HepG2 (cell line): ENCODE measurements around the gene TMEM184B. TPM values are rescaled to one million over a fixed set of nuclear protein-coding genes. Genes with fewer than 3 reads are reported as not detected.

Source experiments
- ATAC-seq: fragments of 200-7000 bp; cut with Tn5 transposase; 3 replicates; pipeline ENCODE4 v1.9.1; 2020; ENCODE audit warnings: mild to moderate bottlenecking, moderate library complexity
- BruUV-seq: library from RNA; stranded (reverse); fragments of 400-500 nt; replicated peaks from 2 replicates; lab custom pipeline; 2021; lab: Mats Ljungman, UMichigan
- CTCF ChIA-PET: fragments of 300-600 bp; formaldehyde crosslinking; extraction: SDS; loops from one replicate; lab custom pipeline; 2021; ENCODE audit warnings: low total read pairs, inconsistent platforms, low intra/inter-chr PET ratio; lab: Yijun Ruan, JAX
- POLR2A ChIA-PET: fragments of 350-600 bp; sonication (Branson Sonifier 250); formaldehyde crosslinking; loops from one replicate; lab custom pipeline; 2020; ENCODE audit warnings: antibody characterized with exemption, inconsistent platforms; lab: Yijun Ruan, JAX
- DNase-seq: peaks from one replicate; pipeline ENCODE4 v3.0.0-alpha.2; 2015; ENCODE audit warnings: low spot score
- FAIRE-seq: peaks from 3 replicates; lab custom pipeline; 2011; peaks lifted over from hg19 to GRCh38; lab: Jason Lieb, UNC
- H2AFZ ChIP-seq: one replicate; pipeline ENCODE4 v1.6.1; 2011; ENCODE audit warnings: low read length, inconsistent platforms
- H3K27ac ChIP-seq: fragments of 300-600 bp; 3 replicates; pipeline ENCODE4 v1.8.0; 2011; ENCODE audit warnings: mixed run types, mild to moderate bottlenecking, mixed read lengths, low read length, inconsistent platforms; ENCODE audit not compliant: insufficient read depth; ENCODE audit errors: extremely low read length
- H3K27me3 ChIP-seq, 2 experiments: fragments of 200-600 bp in 1 of 2; 2 replicates in 1 of 2; 3 replicates in 1 of 2; pipeline versions ENCODE4 v1.6.0 to v1.8.0; 2011; ENCODE audit warnings: low read length in 2 of 2, mild to moderate bottlenecking in 2 of 2, moderate library complexity in 2 of 2, inconsistent platforms in 1 of 2; ENCODE audit not compliant: insufficient read depth in 2 of 2, control insufficient read depth in 1 of 2
- H3K36me3 ChIP-seq, 2 experiments: fragments of 200-600 bp in 1 of 2; replicated peaks in 1 of 2; 2 replicates in 1 of 2; 3 replicates in 1 of 2; pipeline versions ENCODE4 v1.5.1 to v1.8.0; 2011; ENCODE audit warnings: low read length in 2 of 2, inconsistent platforms in 1 of 2; ENCODE audit not compliant: insufficient read depth in 2 of 2, control insufficient read depth in 1 of 2
- H3K4me1 ChIP-seq: 2 replicates; pipeline ENCODE4 v1.5.1; 2012; ENCODE audit warnings: low read length, inconsistent platforms; ENCODE audit not compliant: insufficient read depth
- H3K4me2 ChIP-seq: 2 replicates; pipeline ENCODE4 v1.6.0; 2011; ENCODE audit warnings: low read depth, low read length, inconsistent platforms
- H3K4me3 ChIP-seq, 3 experiments: fragments of 200-600 bp in 1 of 3; sonication (generic), shearing (Covaris generic) in 1 of 3; replicated peaks in 1 of 3; 2 replicates each; pipeline ENCODE4 v1.5.1; 2011 to 2016; ENCODE audit warnings: low read length in 3 of 3, inconsistent platforms in 2 of 3, low read depth in 2 of 3, mild to moderate bottlenecking in 2 of 3, control low read depth in 1 of 3, mixed read lengths in 1 of 3; ENCODE audit not compliant: insufficient read depth in 1 of 3
- H3K79me2 ChIP-seq: one replicate; pipeline ENCODE4 v1.6.1; 2011; ENCODE audit warnings: low read length, inconsistent platforms; ENCODE audit not compliant: insufficient read depth
- H3K9ac ChIP-seq: 2 replicates; pipeline ENCODE4 v1.6.0; 2011; ENCODE audit warnings: mild to moderate bottlenecking, low read depth, low read length, inconsistent platforms; ENCODE audit not compliant: insufficient read depth
- H3K9me3 ChIP-seq: 2 replicates; pipeline ENCODE4 v1.5.1; 2012; ENCODE audit warnings: mild to moderate bottlenecking, low read length
- H4K20me1 ChIP-seq: 2 replicates; pipeline ENCODE4 v1.6.0; 2011; ENCODE audit warnings: inconsistent platforms, mild to moderate bottlenecking, low read length, moderate library complexity; ENCODE audit not compliant: insufficient read depth
- ARID2 ChIP-seq: sonication (generic); formaldehyde crosslinking; IDR thresholded peaks from 2 replicates; pipeline ENCODE4 v1.8.1; 2022; ENCODE audit warnings: mild to moderate bottlenecking, missing genetic modification reagents, borderline replicate concordance
- FOXO1 ChIP-seq: sonication (generic); formaldehyde crosslinking; IDR thresholded peaks from 2 replicates; pipeline ENCODE4 v1.4.0; 2020; ENCODE audit warnings: missing genetic modification reagents
- HOXA7 ChIP-seq: sonication (generic); formaldehyde crosslinking; IDR thresholded peaks from 2 replicates; pipeline ENCODE4 v1.8.1; 2022; ENCODE audit warnings: mild to moderate bottlenecking, missing genetic modification reagents, moderate library complexity
- ISX ChIP-seq: sonication (generic); formaldehyde crosslinking; conservative IDR thresholded peaks from 2 replicates; pipeline ENCODE4 v1.5.0; 2020; ENCODE audit warnings: missing genetic modification reagents
- SIX1 ChIP-seq: sonication (generic); formaldehyde crosslinking; IDR thresholded peaks from 2 replicates; pipeline ENCODE4 v1.4.0; 2020; ENCODE audit warnings: missing genetic modification reagents, borderline replicate concordance
- SP1 ChIP-seq, 2 experiments: fragments of 450-650 bp in 1 of 2; sonication (generic) in 1 of 2; formaldehyde crosslinking in 1 of 2; IDR thresholded peaks; 2 replicates each; pipeline versions ENCODE4 v1.4.0 to v1.6.1; 2016 to 2020; ENCODE audit warnings: missing genetic modification reagents in 1 of 2
- XRCC5 ChIP-seq: fragments of 200-400 bp; formaldehyde crosslinking; optimal IDR thresholded peaks from 2 replicates; pipeline ENCODE3; 2017; ENCODE audit warnings: mild to moderate bottlenecking, low read length
- ZBTB8A ChIP-seq: sonication (generic); formaldehyde crosslinking; IDR thresholded peaks from 2 replicates; pipeline ENCODE4 v1.4.0; 2020; ENCODE audit warnings: mild to moderate bottlenecking, low read depth, missing genetic modification reagents, borderline replicate concordance
- ZNF530 ChIP-seq: sonication (generic); formaldehyde crosslinking; IDR thresholded peaks from 2 replicates; pipeline ENCODE4 v1.5.0; 2020; ENCODE audit warnings: low read depth, mild to moderate bottlenecking, missing genetic modification reagents
- WGBS: methylation state at CpG from one replicate; pipeline ENCODE4 v1.1.6; 2017; ENCODE audit warnings: low lambda C conversion rate; 5-methylcytosine and 5-hydroxymethylcytosine counted together
- in situ Hi-C: cut with HindIII; loops from 2 replicates; pipeline ENCODE4 v1.10.0; 2017; ENCODE audit warnings: low pct_unique_long_range_greater_than_20kb; ENCODE audit not compliant: extremely low pct_ligation_motif_present
- intact Hi-C: fragments of 100-400 bp; cut with micrococcal nuclease; formaldehyde crosslinking; loops from one replicate; pipeline ENCODE4 v1.10.0; 2022; ENCODE audit not compliant: unreplicated experiment
- polyA plus RNA-seq, 8 experiments: library from polyadenylated mRNA; depleted of rRNA in 3 of 8; stranded (reverse) in 7 of 8; unstranded in 1 of 8; fragments of >200 nt; fragmentation: Illumina TruSeq in 4 of 8; extraction: Trizol in 4 of 8; gene quantifications; 2 replicates each; pipeline versions ENCODE4 v1.2.1 to v1.2.3, GENCODE V29; 2011 to 2016; ENCODE audit warnings: low read depth in 4 of 8, missing spikeins in 1 of 8, mixed read lengths in 1 of 8; ENCODE audit not compliant: insufficient read depth in 1 of 8
- total RNA-seq, 5 experiments: library from RNA; depleted of rRNA; stranded (reverse); fragments of >200 nt; fragmentation: Illumina TruSeq; extraction: Trizol; gene quantifications; 2 replicates each; pipeline ENCODE4 v1.2.3, GENCODE V29; 2016; ENCODE audit warnings: low read depth in 1 of 5
- TF ChIP-seq, protein P1 (sequence below): IDR thresholded peaks from 2 replicates; pipeline ENCODE4 v1.6.1; 2018; ENCODE audit warnings: missing genetic modification reagents, mild to moderate bottlenecking, missing compliant biosample characterization
- TF ChIP-seq, protein P2 (sequence below): sonication (generic); formaldehyde crosslinking; IDR thresholded peaks from 2 replicates; pipeline ENCODE4 v1.4.0; 2020; ENCODE audit warnings: missing genetic modification reagents, borderline replicate concordance
- TF ChIP-seq, protein P3 (sequence below): sonication (generic); formaldehyde crosslinking; IDR thresholded peaks from 2 replicates; pipeline ENCODE4 v1.5.0; 2020; ENCODE audit warnings: missing genetic modification reagents, mild to moderate bottlenecking, borderline replicate concordance
- TF ChIP-seq, protein P4 (sequence below): sonication (generic); formaldehyde crosslinking; IDR thresholded peaks from 2 replicates; pipeline ENCODE4 v1.4.0; 2020; ENCODE audit warnings: missing genetic modification reagents, borderline replicate concordance

Gene TMEM184B
- total and polyA plus RNA-seq, 2 of the 13 experiments (the other 11 are each of a cell fraction or from before 2014, with no cell fraction given), result 15.9 to 16.0 TPM

DNA sequence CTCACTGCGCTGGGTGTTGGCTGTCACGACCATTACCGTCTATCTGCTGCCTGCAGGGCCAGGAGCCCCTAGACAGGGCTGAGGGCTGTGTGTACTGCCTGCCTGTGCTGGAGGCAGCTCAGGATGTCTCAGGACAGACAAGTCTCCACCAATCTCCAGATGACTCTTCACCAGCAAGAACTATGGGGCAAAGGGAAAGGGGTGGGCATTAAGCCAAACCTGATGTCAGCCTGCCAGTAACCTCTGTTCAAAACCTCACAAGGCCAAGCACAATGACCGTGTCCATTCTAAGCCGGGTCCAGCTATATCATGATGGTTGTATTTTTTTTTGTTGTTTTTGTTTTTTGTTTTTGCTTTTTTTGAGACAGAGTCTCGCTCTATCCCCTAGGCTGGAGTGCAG lies 39.4 kb downstream of the TMEM184B start (continued):
- TF ChIP-seq, protein P1, sequence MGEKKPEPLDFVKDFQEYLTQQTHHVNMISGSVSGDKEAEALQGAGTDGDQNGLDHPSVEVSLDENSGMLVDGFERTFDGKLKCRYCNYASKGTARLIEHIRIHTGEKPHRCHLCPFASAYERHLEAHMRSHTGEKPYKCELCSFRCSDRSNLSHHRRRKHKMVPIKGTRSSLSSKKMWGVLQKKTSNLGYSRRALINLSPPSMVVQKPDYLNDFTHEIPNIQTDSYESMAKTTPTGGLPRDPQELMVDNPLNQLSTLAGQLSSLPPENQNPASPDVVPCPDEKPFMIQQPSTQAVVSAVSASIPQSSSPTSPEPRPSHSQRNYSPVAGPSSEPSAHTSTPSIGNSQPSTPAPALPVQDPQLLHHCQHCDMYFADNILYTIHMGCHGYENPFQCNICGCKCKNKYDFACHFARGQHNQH (CRISPR knock-in tag), result no peak
- no peak for TF ChIP-seq XRCC5
- TF ChIP-seq ISX (CRISPR knock-in tag), result no peak
- no peak for TF ChIP-seq ZBTB8A (CRISPR knock-in tag)
- no peak for TF ChIP-seq FOXO1 (CRISPR knock-in tag)
- no peak for TF ChIP-seq HOXA7 (CRISPR knock-in tag)
- no peak for TF ChIP-seq SP1 (IDR thresholded peaks at IDR 0.05)
- TF ChIP-seq SP1 (CRISPR knock-in tag; IDR thresholded peaks at IDR 0.05), result no peak
- TF ChIP-seq, protein P2, sequence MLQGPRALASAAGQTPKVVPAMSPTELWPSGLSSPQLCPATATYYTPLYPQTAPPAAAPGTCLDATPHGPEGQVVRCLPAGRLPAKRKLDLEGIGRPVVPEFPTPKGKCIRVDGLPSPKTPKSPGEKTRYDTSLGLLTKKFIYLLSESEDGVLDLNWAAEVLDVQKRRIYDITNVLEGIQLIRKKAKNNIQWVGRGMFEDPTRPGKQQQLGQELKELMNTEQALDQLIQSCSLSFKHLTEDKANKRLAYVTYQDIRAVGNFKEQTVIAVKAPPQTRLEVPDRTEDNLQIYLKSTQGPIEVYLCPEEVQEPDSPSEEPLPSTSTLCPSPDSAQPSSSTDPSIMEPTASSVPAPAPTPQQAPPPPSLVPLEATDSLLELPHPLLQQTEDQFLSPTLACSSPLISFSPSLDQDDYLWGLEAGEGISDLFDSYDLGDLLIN, result no peak
- no peak for TF ChIP-seq ARID2
- TF ChIP-seq ZNF530 (CRISPR knock-in tag), result no peak

DNA sequence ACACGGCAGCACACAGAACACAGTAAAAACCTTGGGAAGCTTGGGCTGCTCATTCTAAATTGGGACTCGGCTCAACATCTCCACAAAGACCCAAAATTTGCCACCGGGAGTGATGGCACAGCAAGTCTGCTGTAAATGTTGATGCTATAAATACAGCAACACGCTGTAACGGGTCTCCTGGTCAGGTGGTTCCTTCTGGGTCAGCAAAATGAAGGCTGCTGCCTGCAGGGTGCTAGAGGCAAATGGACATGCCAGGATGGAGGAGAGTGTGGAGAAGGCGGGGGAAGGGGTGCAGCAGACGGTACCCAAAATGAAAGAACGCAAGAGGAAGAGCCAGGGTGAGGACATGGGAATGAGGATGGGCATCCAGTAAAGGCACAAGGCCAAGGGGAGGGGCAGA lies 40.6 kb downstream of the TMEM184B start:
- Histone ChIP-seq H3K4me1 (peaks cover 26% of the 10 kb centered on the region), H3K79me2 (no peaks in the 10 kb centered on the region), H3K9me3 (no peaks in the 10 kb centered on the region), H3K36me3 (peaks cover 15 to 48% of the 10 kb centered on the region in 2 experiments), H3K4me2 (no peak overlapping the region), H3K27ac (no peak overlapping the region), H3K4me3 (no peak overlapping the region), H2AFZ (no peak overlapping the region), H4K20me1 (no peaks in the 10 kb centered on the region), H3K27me3 (no peaks in the 10 kb centered on the region), H3K9ac (no peak overlapping the region)
- no peak for ATAC-seq
- BruUV-seq, result no TSS peak
- ChIA-PET CTCF (no interaction called here), POLR2A (interaction anchor here (0.6 kb wide), 1 partner anchor 15 kb away, joined by 5 read pairs; no protein-coding TSS in a partner anchor)
- intact Hi-C loops, result no loop called here
- WGBS, result 90% methylated on average over 7 of the region's 8 CpGs
- no peak for DNase-seq
- in situ Hi-C loops, result no loop called here
- FAIRE-seq, result no peak
- TF ChIP-seq, protein P2, result no peak
- TF ChIP-seq, protein P3, sequence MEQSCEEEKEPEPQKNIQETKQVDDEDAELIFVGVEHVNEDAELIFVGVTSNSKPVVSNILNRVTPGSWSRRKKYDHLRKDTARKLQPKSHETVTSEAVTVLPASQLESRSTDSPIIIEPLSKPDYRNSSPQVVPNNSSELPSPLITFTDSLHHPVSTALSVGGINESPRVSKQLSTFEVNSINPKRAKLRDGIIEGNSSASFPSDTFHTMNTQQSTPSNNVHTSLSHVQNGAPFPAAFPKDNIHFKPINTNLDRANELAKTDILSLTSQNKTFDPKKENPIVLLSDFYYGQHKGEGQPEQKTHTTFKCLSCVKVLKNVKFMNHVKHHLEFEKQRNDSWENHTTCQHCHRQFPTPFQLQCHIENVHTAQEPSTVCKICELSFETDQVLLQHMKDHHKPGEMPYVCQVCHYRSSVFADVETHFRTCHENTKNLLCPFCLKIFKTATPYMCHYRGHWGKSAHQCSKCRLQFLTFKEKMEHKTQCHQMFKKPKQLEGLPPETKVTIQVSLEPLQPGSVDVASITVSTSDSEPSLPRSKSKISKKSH (CRISPR knock-in tag), result no peak
- TF ChIP-seq, protein P4, sequence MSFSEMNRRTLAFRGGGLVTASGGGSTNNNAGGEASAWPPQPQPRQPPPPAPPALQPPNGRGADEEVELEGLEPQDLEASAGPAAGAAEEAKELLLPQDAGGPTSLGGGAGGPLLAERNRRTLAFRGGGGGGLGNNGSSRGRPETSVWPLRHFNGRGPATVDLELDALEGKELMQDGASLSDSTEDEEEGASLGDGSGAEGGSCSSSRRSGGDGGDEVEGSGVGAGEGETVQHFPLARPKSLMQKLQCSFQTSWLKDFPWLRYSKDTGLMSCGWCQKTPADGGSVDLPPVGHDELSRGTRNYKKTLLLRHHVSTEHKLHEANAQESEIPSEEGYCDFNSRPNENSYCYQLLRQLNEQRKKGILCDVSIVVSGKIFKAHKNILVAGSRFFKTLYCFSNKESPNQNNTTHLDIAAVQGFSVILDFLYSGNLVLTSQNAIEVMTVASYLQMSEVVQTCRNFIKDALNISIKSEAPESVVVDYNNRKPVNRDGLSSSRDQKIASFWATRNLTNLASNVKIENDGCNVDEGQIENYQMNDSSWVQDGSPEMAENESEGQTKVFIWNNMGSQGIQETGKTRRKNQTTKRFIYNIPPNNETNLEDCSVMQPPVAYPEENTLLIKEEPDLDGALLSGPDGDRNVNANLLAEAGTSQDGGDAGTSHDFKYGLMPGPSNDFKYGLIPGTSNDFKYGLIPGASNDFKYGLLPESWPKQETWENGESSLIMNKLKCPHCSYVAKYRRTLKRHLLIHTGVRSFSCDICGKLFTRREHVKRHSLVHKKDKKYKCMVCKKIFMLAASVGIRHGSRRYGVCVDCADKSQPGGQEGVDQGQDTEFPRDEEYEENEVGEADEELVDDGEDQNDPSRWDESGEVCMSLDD, result no peak
- TF ChIP-seq SIX1, result no peak
